CD4-positive, alpha-beta T cell treated with Interleukin-2 at 100 ng/mL for 4 hours (primary cell): ENCODE data around the gene CDC42EP2.

Source experiments
- DNase-seq: peaks from one replicate; pipeline ENCODE4 v3.0.0-alpha.2; 2020; ENCODE audit warnings: low spot score

The CDC42EP2 gene

DNA sequence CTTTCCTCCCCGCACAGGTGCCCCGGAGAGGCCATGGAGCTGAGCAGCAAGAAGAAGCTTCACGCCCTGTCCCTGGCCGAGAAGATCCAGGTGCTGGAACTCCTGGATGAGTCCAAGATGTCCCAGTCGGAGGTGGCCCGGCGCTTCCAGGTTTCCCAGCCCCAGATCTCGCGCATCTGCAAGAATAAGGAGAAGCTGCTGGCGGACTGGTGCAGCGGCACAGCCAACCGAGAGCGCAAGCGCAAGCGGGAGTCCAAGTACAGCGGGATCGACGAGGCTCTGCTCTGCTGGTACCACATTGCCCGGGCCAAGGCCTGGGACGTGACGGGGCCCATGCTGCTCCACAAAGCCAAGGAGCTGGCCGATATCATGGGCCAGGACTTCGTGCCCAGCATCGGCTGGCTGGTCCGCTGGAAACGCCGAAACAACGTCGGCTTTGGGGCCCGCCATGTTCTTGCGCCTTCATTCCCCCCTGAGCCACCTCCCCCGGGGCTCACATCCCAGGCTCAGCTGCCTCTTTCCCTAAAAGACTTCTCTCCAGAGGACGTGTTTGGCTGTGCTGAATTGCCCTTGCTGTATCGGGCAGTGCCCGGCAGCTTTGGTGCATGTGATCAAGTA lies 41.2 kb downstream of the CDC42EP2 start:
- DNase-seq, result no peak

DNA sequence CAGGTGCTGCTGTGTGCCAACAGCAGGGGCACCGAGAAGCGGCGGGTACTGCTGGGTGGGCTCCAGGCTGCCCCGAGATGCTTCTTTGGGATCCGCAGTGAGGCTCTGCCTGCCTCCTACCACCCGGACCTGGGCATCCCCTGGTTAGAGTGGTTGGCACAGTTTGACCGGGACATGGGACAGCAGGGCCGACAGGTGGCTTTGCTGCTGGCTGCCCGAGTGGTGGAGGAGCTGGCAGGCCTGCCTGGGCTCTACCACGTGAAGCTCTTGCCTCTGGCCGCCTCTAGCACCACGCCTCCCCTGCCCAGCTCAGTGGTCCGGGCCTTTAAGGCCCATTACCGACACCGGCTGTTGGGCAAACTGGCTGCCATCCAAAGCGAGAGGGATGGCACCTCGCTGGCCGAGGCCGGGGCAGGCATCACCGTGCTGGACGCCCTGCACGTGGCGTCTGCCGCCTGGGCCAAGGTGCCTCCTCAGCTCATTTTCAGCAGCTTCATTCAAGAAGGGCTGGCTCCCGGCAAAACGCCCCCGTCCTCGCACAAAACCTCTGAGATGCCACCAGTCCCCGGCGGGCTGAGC lies 41.8 kb downstream of the CDC42EP2 start:
- no peak for DNase-seq

DNA sequence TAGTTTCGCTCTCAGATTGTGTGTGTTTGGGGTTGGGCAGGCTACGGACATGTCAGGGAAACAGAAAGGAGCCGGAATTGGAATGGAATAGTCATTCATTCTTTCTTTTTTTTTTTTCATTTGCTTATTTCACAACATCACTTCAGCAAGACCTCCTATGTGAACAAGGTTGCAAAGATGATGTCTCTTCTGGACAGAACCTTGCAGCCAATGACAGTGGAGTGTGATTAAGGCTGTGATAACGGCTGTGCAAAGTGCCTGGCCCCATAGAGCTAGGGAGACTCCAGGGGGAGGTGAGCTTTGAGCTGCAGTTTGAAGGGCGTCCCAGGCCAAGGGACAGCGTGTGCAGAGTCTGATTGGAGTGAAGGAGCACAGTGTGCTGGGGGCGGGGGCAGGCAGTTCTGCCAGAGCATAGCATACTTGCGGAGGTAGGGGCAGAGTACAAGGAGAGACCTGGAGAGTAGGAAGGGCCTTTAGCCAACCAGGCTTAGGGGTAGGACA lies 43.2 kb downstream of the CDC42EP2 start:
- DNase-seq, result no peak

DNA sequence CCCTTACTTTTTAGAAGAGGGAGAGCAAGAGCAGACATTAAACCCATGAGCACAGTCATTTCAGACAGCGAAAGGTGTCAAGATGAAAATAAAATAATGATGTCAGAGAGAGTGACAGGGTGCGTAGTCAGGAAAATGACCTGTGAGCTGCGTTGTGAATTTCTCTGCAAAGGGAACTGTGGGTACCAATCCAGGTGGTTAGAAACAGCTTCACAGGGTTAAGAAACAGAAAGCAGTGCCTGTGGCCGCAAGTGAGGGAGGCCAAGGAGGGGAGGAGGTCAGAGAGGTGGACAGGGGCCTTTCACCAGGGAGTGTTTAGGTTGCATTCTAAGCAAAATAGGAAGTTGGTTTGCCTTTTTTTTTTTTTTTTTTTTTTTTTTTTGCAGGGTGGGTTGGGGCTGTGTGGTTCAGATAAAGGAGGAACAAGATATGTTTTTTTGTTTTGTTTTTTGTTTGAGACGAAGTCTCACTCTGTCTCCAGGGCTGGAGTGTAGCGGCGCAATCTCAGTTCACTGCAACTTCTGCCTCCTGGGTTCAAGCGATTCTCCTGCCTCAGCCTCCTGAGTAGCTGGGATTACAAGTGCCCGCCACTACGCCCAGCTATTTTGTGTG lies 47.8 kb downstream of the CDC42EP2 start:
- no peak for DNase-seq

DNA sequence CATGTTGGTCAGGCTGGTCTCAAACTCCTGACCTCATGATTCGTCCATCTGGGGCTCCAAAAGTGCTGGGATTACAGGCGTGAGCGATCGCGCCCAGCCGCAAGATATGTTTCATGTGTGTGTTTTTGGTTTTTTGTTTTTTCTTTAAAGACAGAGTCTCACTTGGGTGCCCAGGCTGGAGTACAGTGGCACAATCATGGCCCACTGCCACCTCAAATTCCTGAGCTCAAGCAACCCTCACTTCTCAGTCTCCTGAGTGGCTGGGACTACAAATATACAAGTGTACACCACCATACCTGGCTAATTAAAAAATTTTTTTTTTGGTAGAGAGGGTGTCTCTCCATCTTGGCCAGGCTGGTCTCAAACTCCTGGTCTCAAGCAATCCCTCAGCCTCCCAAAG lies 48.3 kb downstream of the CDC42EP2 start:
- DNase-seq, result no peak

DNA sequence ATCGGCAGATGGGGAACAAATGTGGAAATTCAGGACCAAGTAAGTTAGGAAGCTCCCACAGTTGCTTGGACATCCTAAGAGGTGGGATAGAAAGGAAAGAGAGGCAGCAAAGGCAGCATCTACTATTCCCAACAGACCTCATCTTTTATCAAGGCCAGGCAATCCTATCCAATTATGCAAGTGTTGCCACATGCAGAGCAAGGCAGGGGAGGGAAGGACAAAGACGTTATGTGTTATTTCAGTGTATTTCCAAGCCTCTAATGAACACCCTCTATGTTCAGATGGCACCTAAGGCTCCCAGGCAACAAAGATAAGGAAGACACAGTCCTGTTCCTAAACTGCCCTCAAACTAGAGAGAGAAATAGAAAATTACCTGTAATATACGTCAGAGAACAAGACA lies 49.1 kb downstream of the CDC42EP2 start:
- no peak for DNase-seq

DNA sequence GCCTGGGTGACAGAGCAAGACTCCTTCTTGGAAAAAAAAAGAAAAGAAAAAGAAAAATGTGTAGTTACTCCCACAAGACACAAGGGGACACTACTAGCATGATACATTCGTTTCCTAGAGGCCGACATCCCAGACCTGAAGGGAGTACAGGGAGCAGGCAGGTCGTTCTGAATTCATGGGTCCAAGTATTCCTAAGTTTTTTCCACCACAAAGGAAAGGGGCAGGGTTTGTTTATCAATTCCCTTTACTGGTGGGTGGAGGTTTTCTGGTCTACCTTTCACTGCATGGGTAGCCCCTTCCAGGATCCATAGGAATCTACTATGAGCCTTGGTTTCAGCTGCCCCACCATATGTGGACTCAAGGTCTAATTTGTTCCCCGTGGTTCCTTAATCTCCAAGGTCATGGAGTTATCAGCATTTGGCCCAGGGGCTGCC lies 51.7 kb downstream of the CDC42EP2 start:
- peak; percentile 69 for DNase-seq

DNA sequence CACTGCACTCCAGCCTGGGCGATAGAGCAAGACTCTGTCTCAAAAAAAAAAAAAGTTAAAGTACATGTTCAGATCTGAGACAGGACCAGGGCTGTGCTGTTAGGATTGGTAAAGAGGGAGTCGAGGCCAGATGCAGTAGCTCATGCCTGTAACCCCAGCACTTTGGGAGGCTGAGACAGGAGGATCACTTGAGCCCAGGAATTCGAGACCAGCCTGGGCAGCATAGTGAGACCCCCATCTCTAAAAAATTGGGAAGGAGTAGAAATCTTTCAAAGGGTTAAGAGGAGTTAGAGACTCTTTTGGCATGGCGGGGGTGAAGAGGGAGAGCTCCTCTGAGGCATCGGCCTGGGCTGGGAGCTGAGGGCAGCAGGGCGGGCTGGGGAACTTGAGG lies 56.0 kb downstream of the CDC42EP2 start:
- no peak for DNase-seq
